ENCODE measurements around the gene GMDS.

Gene GMDS

DNA sequence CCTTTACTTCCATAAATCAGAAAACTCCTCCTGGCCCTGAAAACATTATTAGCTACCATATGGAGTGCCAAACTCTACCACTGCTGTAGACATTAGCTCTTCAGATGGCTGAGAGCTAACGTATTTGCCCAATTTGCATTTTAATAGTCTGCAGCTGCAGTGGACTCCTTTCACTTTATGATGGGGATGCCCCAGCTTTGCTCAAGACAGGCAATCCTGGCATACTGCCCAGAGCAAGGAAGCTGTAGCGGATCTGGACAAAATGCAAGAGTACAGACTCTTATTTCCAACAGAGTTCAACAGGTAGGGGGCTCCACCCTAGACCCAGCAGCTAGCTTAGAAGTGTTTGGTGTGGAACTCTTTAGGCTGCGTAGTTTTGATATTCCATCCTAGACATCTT is 389.0 kb downstream of the GMDS start:
- no peak overlapping the region for H2AK5ac ChIP-seq (ENCODE audit: low read length, severe bottlenecking)
- no peak overlapping the region for H3K4me3 ChIP-seq (ENCODE audit: insufficient read depth in 1 of 2, low read depth in 1 of 2, low read length in 2 of 2)
- H3K4ac ChIP-seq (ENCODE audit: low read depth in 1 of 2, low read length in 2 of 2), result no peak overlapping the region
- no peak overlapping the region for H4K8ac ChIP-seq (ENCODE audit: low read length)
- no peak overlapping the region for H3K4me2 ChIP-seq (ENCODE audit: low read length, poor library complexity, severe bottlenecking)
- no peaks in the 10 kb centered on the region for H3K9me3 ChIP-seq (ENCODE audit: control insufficient read depth, low read length)
- H3K27me3 ChIP-seq (ENCODE audit: control insufficient read depth in 1 of 2, insufficient read depth in 1 of 2, low read length in 2 of 2), result no peaks in the 10 kb centered on the region
- no peak overlapping the region for H3K18ac ChIP-seq (ENCODE audit: low read depth in 1 of 2, low read length in 2 of 2)
- no peak overlapping the region for H4K91ac ChIP-seq (ENCODE audit: low read length)
- H3K27ac ChIP-seq (ENCODE audit: low read length, poor library complexity, severe bottlenecking), result peak overlapping the region; percentile 30
- no peak overlapping the region for H3K23ac ChIP-seq (ENCODE audit: low read length in 2 of 2)
- H2AFZ ChIP-seq (ENCODE audit: low read depth, low read length), result no peak overlapping the region
- no peak overlapping the region for H2BK15ac ChIP-seq (ENCODE audit: low read depth, poor library complexity, severe bottlenecking)
- H3K9ac ChIP-seq (ENCODE audit: low read length), result no peak overlapping the region
- no peak overlapping the region for H3K14ac ChIP-seq (ENCODE audit: low read length in 2 of 2)
- no peak overlapping the region for H2BK5ac ChIP-seq (ENCODE audit: low read depth, low read length, poor library complexity, severe bottlenecking)
- H2BK120ac ChIP-seq (ENCODE audit: low read depth, low read length), result no peak overlapping the region
- WGBS, result 55% methylated on average over 1 of the region's 3 CpGs
- no peaks in the 10 kb centered on the region for H3K4me1 ChIP-seq (ENCODE audit: control insufficient read depth, insufficient read depth, low read depth, low read length)
- no peaks in the 10 kb centered on the region for H3K36me3 ChIP-seq (ENCODE audit: control insufficient read depth in 1 of 2, insufficient read depth in 2 of 2, low read depth in 1 of 2, low read length in 2 of 2)
- no peaks in the 10 kb centered on the region for H3K79me1 ChIP-seq (replicated peaks; ENCODE audit: low read length, poor library complexity, severe bottlenecking)
- peak; percentile 5 for DNase-seq
- H2BK12ac ChIP-seq (ENCODE audit: low read length in 2 of 2), result no peak overlapping the region

DNA sequence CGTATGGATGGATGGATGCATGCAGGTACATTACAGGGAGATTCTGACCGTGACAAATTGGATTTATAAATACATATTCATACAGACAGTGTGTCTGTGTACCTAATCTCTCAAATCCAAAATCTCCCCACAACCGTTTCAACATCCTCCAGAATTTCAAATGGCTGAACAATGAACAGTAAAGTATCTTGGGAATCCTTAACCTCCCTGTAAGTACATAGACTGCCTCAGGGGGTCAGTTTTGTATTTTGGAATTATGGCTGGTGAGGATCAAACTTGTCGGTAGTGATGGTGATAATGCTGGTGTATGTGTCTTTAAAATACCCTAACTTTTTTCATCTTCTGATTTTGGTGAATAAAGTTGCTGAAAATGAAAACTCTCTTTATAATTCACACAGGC is 389.5 kb downstream of the GMDS start:
- Histone ChIP-seq H3K14ac (ENCODE audit: low read length in 2 of 2) (no peak overlapping the region), H2BK120ac (ENCODE audit: low read depth, low read length) (no peak overlapping the region), H3K4ac (ENCODE audit: low read depth in 1 of 2, low read length in 2 of 2) (no peak overlapping the region), H2AK5ac (ENCODE audit: low read length, severe bottlenecking) (no peak overlapping the region), H2AFZ (ENCODE audit: low read depth, low read length) (no peak overlapping the region), H3K9me3 (ENCODE audit: control insufficient read depth, low read length) (no peaks in the 10 kb centered on the region), H3K18ac (ENCODE audit: low read depth in 1 of 2, low read length in 2 of 2) (no peak overlapping the region), H2BK15ac (ENCODE audit: low read depth, poor library complexity, severe bottlenecking) (no peak overlapping the region), H3K79me1 (replicated peaks; ENCODE audit: low read length, poor library complexity, severe bottlenecking) (no peaks in the 10 kb centered on the region), H3K4me1 (ENCODE audit: control insufficient read depth, insufficient read depth, low read depth, low read length) (no peaks in the 10 kb centered on the region), H3K36me3 (ENCODE audit: control insufficient read depth in 1 of 2, insufficient read depth in 2 of 2, low read depth in 1 of 2, low read length in 2 of 2) (no peaks in the 10 kb centered on the region), H3K9ac (ENCODE audit: low read length) (no peak overlapping the region), H3K23ac (ENCODE audit: low read length in 2 of 2) (no peak overlapping the region), H3K4me3 (ENCODE audit: insufficient read depth in 1 of 2, low read depth in 1 of 2, low read length in 2 of 2) (no peak overlapping the region), H2BK12ac (ENCODE audit: low read length in 2 of 2) (no peak overlapping the region), H4K8ac (ENCODE audit: low read length) (no peak overlapping the region), H3K27me3 (ENCODE audit: control insufficient read depth in 1 of 2, insufficient read depth in 1 of 2, low read length in 2 of 2) (no peaks in the 10 kb centered on the region), H4K91ac (ENCODE audit: low read length) (no peak overlapping the region), H3K4me2 (ENCODE audit: low read length, poor library complexity, severe bottlenecking) (no peak overlapping the region), H3K27ac (ENCODE audit: low read length, poor library complexity, severe bottlenecking) (peak overlapping the region; percentile 30), H2BK5ac (ENCODE audit: low read depth, low read length, poor library complexity, severe bottlenecking) (no peak overlapping the region)
- DNase-seq, result no peak
- 62% methylated on average over 3 of the region's 4 CpGs for WGBS

GRCh38 chr6:1854296-1854695 is 391.1 kb downstream of the GMDS start:
- Histone ChIP-seq H3K18ac (ENCODE audit: low read depth in 1 of 2, low read length in 2 of 2) (no peak overlapping the region), H2BK12ac (ENCODE audit: low read length in 2 of 2) (no peak overlapping the region), H2AFZ (ENCODE audit: low read depth, low read length) (no peak overlapping the region)

DNA sequence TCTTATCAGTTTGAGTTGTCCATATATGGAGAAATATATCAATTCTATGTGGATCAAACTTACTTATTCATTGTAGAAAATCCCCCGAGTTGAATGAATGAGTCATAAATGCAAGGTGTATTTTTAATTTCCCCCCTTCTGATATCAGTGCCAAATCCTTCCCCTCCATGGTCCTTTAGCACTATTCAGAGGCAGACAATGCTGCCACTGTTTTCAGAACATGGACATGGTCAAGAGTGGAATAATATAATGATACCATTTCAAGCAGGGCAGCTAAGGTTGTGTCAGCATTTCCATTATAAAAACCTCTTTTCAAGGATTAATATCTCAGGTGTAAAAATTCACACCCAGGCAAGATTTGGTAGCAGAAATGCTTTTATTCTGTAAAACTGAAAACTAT is 391.6 kb downstream of the GMDS start:
- Histone ChIP-seq H2AFZ (ENCODE audit: low read depth, low read length) (no peak overlapping the region), H2AK5ac (ENCODE audit: low read length, severe bottlenecking) (no peak overlapping the region), H4K91ac (ENCODE audit: low read length) (no peak overlapping the region), H3K27ac (ENCODE audit: low read length, poor library complexity, severe bottlenecking) (no peak overlapping the region), H4K8ac (ENCODE audit: low read length) (no peak overlapping the region), H2BK5ac (ENCODE audit: low read depth, low read length, poor library complexity, severe bottlenecking) (no peak overlapping the region), H3K9ac (ENCODE audit: low read length) (no peak overlapping the region), H3K4me3 (ENCODE audit: insufficient read depth in 1 of 2, low read depth in 1 of 2, low read length in 2 of 2) (no peak overlapping the region), H3K79me1 (replicated peaks; ENCODE audit: low read length, poor library complexity, severe bottlenecking) (no peaks in the 10 kb centered on the region), H3K18ac (ENCODE audit: low read depth in 1 of 2, low read length in 2 of 2) (no peak overlapping the region), H3K4me2 (ENCODE audit: low read length, poor library complexity, severe bottlenecking) (no peak overlapping the region), H3K4ac (ENCODE audit: low read depth in 1 of 2, low read length in 2 of 2) (no peak overlapping the region), H2BK15ac (ENCODE audit: low read depth, poor library complexity, severe bottlenecking) (no peak overlapping the region), H3K23ac (ENCODE audit: low read length in 2 of 2) (no peak overlapping the region), H2BK12ac (ENCODE audit: low read length in 2 of 2) (no peak overlapping the region), H3K36me3 (ENCODE audit: control insufficient read depth in 1 of 2, insufficient read depth in 2 of 2, low read depth in 1 of 2, low read length in 2 of 2) (no peaks in the 10 kb centered on the region), H3K27me3 (ENCODE audit: control insufficient read depth in 1 of 2, insufficient read depth in 1 of 2, low read length in 2 of 2) (no peaks in the 10 kb centered on the region), H3K9me3 (ENCODE audit: control insufficient read depth, low read length) (no peaks in the 10 kb centered on the region), H3K14ac (ENCODE audit: low read length in 2 of 2) (no peak overlapping the region), H3K4me1 (ENCODE audit: control insufficient read depth, insufficient read depth, low read depth, low read length) (no peaks in the 10 kb centered on the region), H2BK120ac (ENCODE audit: low read depth, low read length) (no peak overlapping the region)
- no peak for DNase-seq
- WGBS, result 80% methylated on average over 1 of the region's 1 CpG

More at GRCh38 chr6:1854296-1854695, 391.1 kb downstream of the GMDS start:
- no peak overlapping the region for H2BK5ac ChIP-seq (ENCODE audit: low read depth, low read length, poor library complexity, severe bottlenecking)
- H3K4me2 ChIP-seq (ENCODE audit: low read length, poor library complexity, severe bottlenecking), result no peak overlapping the region
- no peaks in the 10 kb centered on the region for H3K79me1 ChIP-seq (replicated peaks; ENCODE audit: low read length, poor library complexity, severe bottlenecking)
- WGBS, result 87% methylated on average over 2 of the region's 2 CpGs
- H3K14ac ChIP-seq (ENCODE audit: low read length in 2 of 2), result no peak overlapping the region
- H3K27me3 ChIP-seq (ENCODE audit: control insufficient read depth in 1 of 2, insufficient read depth in 1 of 2, low read length in 2 of 2), result no peaks in the 10 kb centered on the region
- no peak overlapping the region for H3K4ac ChIP-seq (ENCODE audit: low read depth in 1 of 2, low read length in 2 of 2)
- DNase-seq, result no peak
- H2AK5ac ChIP-seq (ENCODE audit: low read length, severe bottlenecking), result no peak overlapping the region
- no peaks in the 10 kb centered on the region for H3K4me1 ChIP-seq (ENCODE audit: control insufficient read depth, insufficient read depth, low read depth, low read length)
- no peak overlapping the region for H2BK120ac ChIP-seq (ENCODE audit: low read depth, low read length)
- no peak overlapping the region for H3K27ac ChIP-seq (ENCODE audit: low read length, poor library complexity, severe bottlenecking)
- H3K23ac ChIP-seq (ENCODE audit: low read length in 2 of 2), result no peak overlapping the region
- no peaks in the 10 kb centered on the region for H3K9me3 ChIP-seq (ENCODE audit: control insufficient read depth, low read length)
- no peak overlapping the region for H4K91ac ChIP-seq (ENCODE audit: low read length)
- no peak overlapping the region for H4K8ac ChIP-seq (ENCODE audit: low read length)
- H2BK15ac ChIP-seq (ENCODE audit: low read depth, poor library complexity, severe bottlenecking), result no peak overlapping the region
- no peak overlapping the region for H3K9ac ChIP-seq (ENCODE audit: low read length)
- H3K36me3 ChIP-seq (ENCODE audit: control insufficient read depth in 1 of 2, insufficient read depth in 2 of 2, low read depth in 1 of 2, low read length in 2 of 2), result no peaks in the 10 kb centered on the region
- no peak overlapping the region for H3K4me3 ChIP-seq (ENCODE audit: insufficient read depth in 1 of 2, low read depth in 1 of 2, low read length in 2 of 2)

Data from mesenchymal stem cell (in vitro differentiated cells and primary cell).